H1 (cell line): ENCODE results near the gene GALNT18. TPM values are rescaled to one million over a fixed set of nuclear protein-coding genes. Genes with fewer than 3 reads are reported as not detected.

Experiments used
- CTCF ChIA-PET: fragments of 300-600 bp; sonication (Branson Sonifier 250); formaldehyde crosslinking; loops from one replicate; lab custom pipeline; 2021; ENCODE audit not compliant: partially characterized antibody; lab: Charles Lee
- POLR2A ChIA-PET: fragments of 300-600 bp; sonication (Branson Sonifier 250); formaldehyde crosslinking; loops from one replicate; lab custom pipeline; 2021; ENCODE audit warnings: inconsistent platforms; ENCODE audit not compliant: partially characterized antibody; lab: Charles Lee
- DNase-seq, 2 experiments: peaks; one replicate each; pipeline versions ENCODE4 v3.0.0 to v3.0.0-alpha.2; 2010 to 2022; ENCODE audit warnings: low spot score in 2 of 2, low read depth in 1 of 2, mixed read lengths in 1 of 2
- FAIRE-seq: peaks from 2 replicates; lab custom pipeline; 2011; peaks lifted over from hg19 to GRCh38; lab: Jason Lieb, UNC
- H2AFZ ChIP-seq: 2 replicates; pipeline ENCODE4 v1.8.1; 2012; ENCODE audit warnings: low read length, inconsistent platforms
- H2AK5ac ChIP-seq: 2 replicates; pipeline ENCODE4 v1.6.1; 2013; ENCODE audit warnings: low read depth, low read length
- H2BK120ac ChIP-seq: replicated peaks from 2 replicates; pipeline ENCODE3; 2013; ENCODE audit warnings: low read depth, low read length, inconsistent platforms
- H2BK12ac ChIP-seq: 2 replicates; pipeline ENCODE4 v1.6.1; 2013; ENCODE audit warnings: low read depth, low read length
- H2BK15ac ChIP-seq: 2 replicates; pipeline ENCODE4 v1.6.1; 2013; ENCODE audit warnings: low read length
- H2BK20ac ChIP-seq: 2 replicates; pipeline ENCODE4 v1.6.1; 2013; ENCODE audit warnings: low read length
- H2BK5ac ChIP-seq: 2 replicates; pipeline ENCODE4 v1.6.1; 2013; ENCODE audit warnings: low read depth, low read length
- H3K14ac ChIP-seq: 2 replicates; pipeline ENCODE4 v1.6.1; 2013; ENCODE audit warnings: inconsistent platforms; ENCODE audit not compliant: insufficient read length
- H3K18ac ChIP-seq: 2 replicates; pipeline ENCODE4 v1.6.1; 2013; ENCODE audit warnings: low read length; ENCODE audit errors: extremely low read depth
- H3K23ac ChIP-seq: 2 replicates; pipeline ENCODE4 v1.6.1; 2013; ENCODE audit warnings: inconsistent platforms; ENCODE audit not compliant: insufficient read length
- H3K23me2 ChIP-seq: 2 replicates; pipeline ENCODE4 v1.6.1; 2013; ENCODE audit warnings: low read depth, low read length
- H3K27ac ChIP-seq: 2 replicates; pipeline ENCODE4 v1.6.1; 2011; ENCODE audit warnings: low read depth, low read length, inconsistent platforms
- H3K27me3 ChIP-seq, 4 experiments: replicated peaks in 1 of 4; 1 replicate in 1 of 4; 2 replicates in 3 of 4; pipeline versions ENCODE4 v1.6.1 to v1.8.1; 2011 to 2013; ENCODE audit warnings: low read length in 3 of 4, mild to moderate bottlenecking in 3 of 4, inconsistent platforms in 2 of 4, mixed read lengths in 2 of 4, moderate library complexity in 1 of 4; ENCODE audit not compliant: control insufficient read depth in 3 of 4, insufficient read depth in 3 of 4; ENCODE audit errors: extremely low read depth in 1 of 4
- H3K36me3 ChIP-seq, 4 experiments: 2 replicates each; pipeline versions ENCODE4 v1.6.1 to v1.8.1; 2011 to 2013; ENCODE audit warnings: mild to moderate bottlenecking in 4 of 4, low read length in 3 of 4, moderate library complexity in 2 of 4, control low read depth in 1 of 4, inconsistent platforms in 1 of 4; ENCODE audit not compliant: insufficient read depth in 4 of 4, control insufficient read depth in 2 of 4
- H3K4ac ChIP-seq: replicated peaks from 2 replicates; pipeline ENCODE3; 2013; ENCODE audit warnings: low read length, low read depth, mixed read lengths, inconsistent platforms; ENCODE audit not compliant: insufficient read length
- H3K4me1 ChIP-seq, 4 experiments: replicated peaks in 1 of 4; 1 replicate in 1 of 4; 2 replicates in 3 of 4; pipeline versions ENCODE4 v1.6.1 to v1.8.1; 2011 to 2013; ENCODE audit warnings: low read length in 3 of 4, inconsistent platforms in 2 of 4, mixed read lengths in 1 of 4; ENCODE audit not compliant: insufficient read depth in 4 of 4, control insufficient read depth in 3 of 4
- H3K4me2 ChIP-seq, 2 experiments: 2 replicates each; pipeline versions ENCODE4 v1.6.1 to v1.8.1; 2011 to 2013; ENCODE audit warnings: low read depth in 2 of 2, low read length in 2 of 2, control low read depth in 1 of 2, inconsistent platforms in 1 of 2, mild to moderate bottlenecking in 1 of 2; ENCODE audit not compliant: insufficient read depth in 1 of 2
- H3K4me3 ChIP-seq, 4 experiments: fragments of 200-600, 300-600 bp in 1 of 4; sonication (generic), shearing (Covaris generic), sonication (Bioruptor Twin) in 1 of 4; 2 replicates each; pipeline versions ENCODE4 v1.5.1 to v1.8.1; 2011 to 2016; ENCODE audit warnings: low read length in 4 of 4, low read depth in 3 of 4, control low read depth in 2 of 4, inconsistent platforms in 2 of 4, mild to moderate bottlenecking in 2 of 4, mixed read lengths in 1 of 4, moderate library complexity in 1 of 4; ENCODE audit not compliant: insufficient read depth in 2 of 4; ENCODE audit errors: extremely low read depth in 1 of 4
- H3K56ac ChIP-seq: replicated peaks from 2 replicates; pipeline ENCODE3; 2013; ENCODE audit warnings: low read depth, mild to moderate bottlenecking, mixed read lengths, low read length, inconsistent platforms; ENCODE audit not compliant: insufficient read length
- H3K79me1 ChIP-seq: 2 replicates; pipeline ENCODE4 v1.6.1; 2013; ENCODE audit warnings: low read depth, low read length, control low read depth
- H3K79me2 ChIP-seq, 2 experiments: 2 replicates each; pipeline versions ENCODE4 v1.6.1 to v1.8.1; 2012 to 2013; ENCODE audit warnings: low read length in 2 of 2, mild to moderate bottlenecking in 2 of 2, inconsistent platforms in 1 of 2; ENCODE audit not compliant: insufficient read depth in 2 of 2, control insufficient read depth in 1 of 2
- H3K9ac ChIP-seq, 4 experiments: replicated peaks in 1 of 4; 1 replicate in 1 of 4; 2 replicates in 3 of 4; pipeline versions ENCODE4 v1.6.1 to v1.8.1; 2011 to 2013; ENCODE audit warnings: low read depth in 3 of 4, low read length in 3 of 4, control low read depth in 2 of 4, mild to moderate bottlenecking in 2 of 4, moderate library complexity in 2 of 4, inconsistent platforms in 1 of 4; ENCODE audit errors: extremely low read depth in 1 of 4
- H3K9me3 ChIP-seq, 2 experiments: 2 replicates each; pipeline versions ENCODE4 v1.6.1 to v1.8.1; 2012 to 2013; ENCODE audit warnings: mild to moderate bottlenecking in 2 of 2, moderate library complexity in 2 of 2, control low read depth in 1 of 2, inconsistent platforms in 1 of 2, low read depth in 1 of 2, low read length in 1 of 2, mixed read lengths in 1 of 2; ENCODE audit not compliant: insufficient read depth in 2 of 2
- H4K20me1 ChIP-seq, 2 experiments: replicated peaks in 1 of 2; 2 replicates each; pipeline versions ENCODE3 to v1.8.1; 2011 to 2013; ENCODE audit warnings: inconsistent platforms in 2 of 2, low read length in 2 of 2, mild to moderate bottlenecking in 1 of 2; ENCODE audit not compliant: insufficient read depth in 2 of 2, control insufficient read depth in 1 of 2
- H4K5ac ChIP-seq: 2 replicates; pipeline ENCODE4 v1.6.1; 2013; ENCODE audit warnings: low read length, low read depth, mixed read lengths, inconsistent platforms; ENCODE audit not compliant: insufficient read length
- H4K8ac ChIP-seq: 2 replicates; pipeline ENCODE4 v1.8.0; 2013; ENCODE audit warnings: mild to moderate bottlenecking, moderate library complexity, low read length, inconsistent platforms; ENCODE audit not compliant: insufficient read depth; ENCODE audit errors: extremely low read depth
- H4K91ac ChIP-seq: replicated peaks from 2 replicates; pipeline ENCODE3; 2013; ENCODE audit warnings: low read length, mixed read lengths, inconsistent platforms; ENCODE audit not compliant: insufficient read length
- SP1 ChIP-seq: IDR thresholded peaks from 2 replicates; pipeline ENCODE4 v1.6.1; 2011; ENCODE audit warnings: low read depth, low read length
- TAF1 ChIP-seq: IDR thresholded peaks from 2 replicates; pipeline ENCODE4 v1.6.1; 2011; ENCODE audit warnings: mild to moderate bottlenecking, low read depth, low read length
- WGBS, 2 experiments: shearing (Covaris generic) in 1 of 2; methylation state at CpG; one replicate each; pipeline versions ENCODE4 v1.1.6 to v1.1.7; 2013 to 2015; ENCODE audit warnings: low lambda C conversion rate in 2 of 2, mixed read lengths in 2 of 2, inconsistent platforms in 1 of 2, low coverage in 1 of 2, missing lambda C conversion rate in 1 of 2; ENCODE audit not compliant: insufficient replicate concordance in 2 of 2, insufficient coverage in 1 of 2, insufficient read length in 1 of 2; ENCODE audit errors: extremely low coverage in 1 of 2, missing lambda C conversion rate in 1 of 2; 5-methylcytosine and 5-hydroxymethylcytosine counted together
- polyA plus RNA-seq, 7 experiments: library from polyadenylated mRNA; depleted of rRNA in 3 of 7; stranded (reverse) in 5 of 7; unstranded in 2 of 7; fragments of >200 nt in 5 of 7; fragments of 200-250 nt in 2 of 7; gene quantifications; 1 replicate in 5 of 7; 2 replicates in 1 of 7; 4 replicates in 1 of 7; pipeline versions ENCODE4 v1.2.1 to v1.2.3, GENCODE V29; 2011 to 2013; ENCODE audit warnings: missing spikeins in 2 of 7, mixed read lengths in 2 of 7
- total RNA-seq: library from RNA; stranded (reverse); fragmentation: NEBNext Ultra II Directional; extraction: Animal tissue kit (Norgen Biotek cat#: 25700); gene quantifications from 2 replicates; pipeline ENCODE4 v1.2.1, GENCODE V29; 2021

Gene GALNT18
- total and polyA plus RNA-seq, 2 of the 8 experiments (the other 6 are each of a cell fraction or from before 2014, with no cell fraction given): 6.0 to 9.4 TPM

DNA sequence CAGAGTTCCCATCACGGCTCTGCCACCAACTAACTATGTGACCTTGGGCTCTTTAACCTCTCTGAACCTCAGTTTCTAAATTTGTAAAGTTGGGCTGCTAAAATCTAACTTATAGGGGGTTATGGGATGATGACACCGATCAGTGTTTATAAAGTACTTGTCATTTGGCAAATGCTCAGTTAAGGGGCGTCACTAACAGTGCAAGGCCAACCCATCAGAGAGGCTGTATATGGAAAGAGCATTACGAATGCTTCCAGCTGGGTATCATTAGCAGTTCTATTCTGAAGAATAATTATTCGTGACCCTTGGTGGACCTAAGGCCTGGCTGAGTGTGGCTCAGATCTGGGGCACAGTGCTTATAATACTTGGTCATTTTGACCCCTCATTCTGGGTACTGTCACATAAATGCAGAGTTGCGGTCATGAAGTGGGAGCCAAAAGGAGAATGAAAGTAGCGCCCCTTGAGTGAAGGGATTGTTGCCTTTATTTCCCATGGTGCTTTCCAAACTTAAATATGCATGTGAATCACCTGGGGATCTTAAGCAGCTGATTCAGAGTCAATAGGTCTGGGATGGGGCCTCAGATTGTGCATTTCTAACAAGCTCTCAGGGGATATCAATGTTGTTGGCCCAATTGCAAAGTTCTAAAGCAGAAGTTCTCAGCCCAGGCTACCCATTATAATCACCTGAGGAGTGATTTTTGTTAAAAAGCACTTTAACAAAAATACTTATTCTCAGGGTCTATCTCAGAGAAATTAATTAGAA is 384.6 kb downstream of the GALNT18 start:
- Histone ChIP-seq H3K23ac (no peak overlapping the region), H3K14ac (no peak overlapping the region), H2AK5ac (no peak overlapping the region), H4K20me1 (peaks cover 0 to 1% of the 10 kb centered on the region in 2 experiments), H3K56ac (no peak overlapping the region), H3K27ac (no peak overlapping the region), H4K8ac (no peak overlapping the region), H2AFZ (no peak overlapping the region), H3K4me1 (peaks cover 3 to 7% (median 7%) of the 10 kb centered on the region in 4 experiments), H2BK120ac (no peak overlapping the region), H3K23me2 (no peaks in the 10 kb centered on the region), H3K79me2 (no peaks in the 10 kb centered on the region), H3K4ac (no peak overlapping the region), H3K36me3 (no peaks in the 10 kb centered on the region), H4K5ac (no peak overlapping the region), H3K18ac (no peak overlapping the region), H3K27me3 (peaks cover 0 to 4% (median 0%) of the 10 kb centered on the region in 4 experiments; a peak in 3 of 7 replicates), H3K79me1 (no peaks in the 10 kb centered on the region), H2BK15ac (no peak overlapping the region), H3K4me3 (peak overlapping the region in 1 of 4 experiments; percentile 17; a peak in 1 of 8 replicates), H3K4me2 (peak overlapping the region; percentile 47 to 60), H2BK20ac (no peak overlapping the region), H4K91ac (no peak overlapping the region), H2BK5ac (no peak overlapping the region), H2BK12ac (peak overlapping the region; percentile 11; the same call in 1 of the 2 replicates), H3K9me3 (no peaks in the 10 kb centered on the region; a peak in 1 of 4 replicates), H3K9ac (no peak overlapping the region)
- FAIRE-seq (peak; percentile 28), DNase-seq (no peak)
- ChIA-PET CTCF (interaction anchor here (0.7 to 2.0 kb wide), 2 partner anchors 199 to 303 kb away, joined by 3 to 8 read pairs; no protein-coding TSS in a partner anchor), POLR2A (no interaction called here)
- TF ChIP-seq TAF1 (no peak), SP1 (0 out of 2 replicates have a peak, but pooled peaks have one; percentile 25)
- 48% methylated on average over 7 of the region's 7 CpGs; no CpG with 5 or more reads in 1 of the 2 experiments for WGBS, 2 experiments
